GM12873 (cell line): ENCODE results near the gene NPS.

Experiments
- TF ChIP-seq, protein P1 (sequence below): IDR thresholded peaks from 2 replicates; pipeline ENCODE4 v1.5.1; 2012; ENCODE audit warnings: low read depth, mild to moderate bottlenecking, moderate library complexity, low read length, control low read depth; ENCODE audit not compliant: insufficient read depth; ENCODE audit errors: missing control alignments

Gene NPS

DNA sequence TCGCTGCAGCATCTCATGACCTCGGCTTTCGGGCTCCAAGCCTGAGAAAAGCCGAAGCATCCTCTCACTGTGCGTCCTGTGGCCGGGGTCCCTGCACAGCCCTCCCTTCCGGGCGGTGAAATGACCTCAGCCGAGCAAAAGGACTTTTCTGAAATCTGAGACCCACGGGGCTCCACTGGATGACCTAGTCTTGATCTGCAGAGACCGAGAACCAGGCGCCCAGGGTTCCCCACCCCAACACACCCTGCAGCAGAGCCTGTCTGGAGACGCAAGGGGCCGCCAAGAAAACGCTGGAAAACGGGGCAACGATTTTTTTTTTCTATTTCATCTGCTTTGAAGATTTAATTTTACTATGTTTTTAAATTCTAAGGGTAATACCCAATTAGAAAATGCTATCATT lies 31.7 kb downstream of the NPS start:
- TF ChIP-seq, protein P1, sequence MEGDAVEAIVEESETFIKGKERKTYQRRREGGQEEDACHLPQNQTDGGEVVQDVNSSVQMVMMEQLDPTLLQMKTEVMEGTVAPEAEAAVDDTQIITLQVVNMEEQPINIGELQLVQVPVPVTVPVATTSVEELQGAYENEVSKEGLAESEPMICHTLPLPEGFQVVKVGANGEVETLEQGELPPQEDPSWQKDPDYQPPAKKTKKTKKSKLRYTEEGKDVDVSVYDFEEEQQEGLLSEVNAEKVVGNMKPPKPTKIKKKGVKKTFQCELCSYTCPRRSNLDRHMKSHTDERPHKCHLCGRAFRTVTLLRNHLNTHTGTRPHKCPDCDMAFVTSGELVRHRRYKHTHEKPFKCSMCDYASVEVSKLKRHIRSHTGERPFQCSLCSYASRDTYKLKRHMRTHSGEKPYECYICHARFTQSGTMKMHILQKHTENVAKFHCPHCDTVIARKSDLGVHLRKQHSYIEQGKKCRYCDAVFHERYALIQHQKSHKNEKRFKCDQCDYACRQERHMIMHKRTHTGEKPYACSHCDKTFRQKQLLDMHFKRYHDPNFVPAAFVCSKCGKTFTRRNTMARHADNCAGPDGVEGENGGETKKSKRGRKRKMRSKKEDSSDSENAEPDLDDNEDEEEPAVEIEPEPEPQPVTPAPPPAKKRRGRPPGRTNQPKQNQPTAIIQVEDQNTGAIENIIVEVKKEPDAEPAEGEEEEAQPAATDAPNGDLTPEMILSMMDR = no peak

DNA sequence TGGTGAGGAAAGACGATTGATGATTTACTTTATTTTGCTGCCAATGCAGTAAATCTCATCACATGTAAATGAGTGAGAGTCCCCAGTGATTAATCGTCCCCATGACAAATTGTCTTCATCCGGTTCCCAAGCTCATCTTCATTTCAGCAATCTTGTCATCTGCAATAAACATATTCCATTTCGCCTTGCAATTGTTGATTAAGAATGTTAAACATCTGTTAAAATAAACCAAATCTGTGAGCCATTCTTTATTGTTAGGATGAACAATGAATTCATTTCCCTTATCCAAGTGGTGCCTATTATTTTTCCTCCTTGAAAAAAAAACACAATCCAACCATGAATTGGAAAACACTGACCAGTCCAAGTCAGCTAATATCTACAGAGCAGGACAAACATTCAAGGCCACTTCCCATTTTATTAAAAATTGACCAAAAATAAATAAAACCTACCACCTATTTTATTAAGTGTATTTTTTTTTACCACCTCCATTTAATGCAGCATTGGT lies 36.5 kb downstream of the NPS start:
- TF ChIP-seq, protein P1 = no peak

DNA sequence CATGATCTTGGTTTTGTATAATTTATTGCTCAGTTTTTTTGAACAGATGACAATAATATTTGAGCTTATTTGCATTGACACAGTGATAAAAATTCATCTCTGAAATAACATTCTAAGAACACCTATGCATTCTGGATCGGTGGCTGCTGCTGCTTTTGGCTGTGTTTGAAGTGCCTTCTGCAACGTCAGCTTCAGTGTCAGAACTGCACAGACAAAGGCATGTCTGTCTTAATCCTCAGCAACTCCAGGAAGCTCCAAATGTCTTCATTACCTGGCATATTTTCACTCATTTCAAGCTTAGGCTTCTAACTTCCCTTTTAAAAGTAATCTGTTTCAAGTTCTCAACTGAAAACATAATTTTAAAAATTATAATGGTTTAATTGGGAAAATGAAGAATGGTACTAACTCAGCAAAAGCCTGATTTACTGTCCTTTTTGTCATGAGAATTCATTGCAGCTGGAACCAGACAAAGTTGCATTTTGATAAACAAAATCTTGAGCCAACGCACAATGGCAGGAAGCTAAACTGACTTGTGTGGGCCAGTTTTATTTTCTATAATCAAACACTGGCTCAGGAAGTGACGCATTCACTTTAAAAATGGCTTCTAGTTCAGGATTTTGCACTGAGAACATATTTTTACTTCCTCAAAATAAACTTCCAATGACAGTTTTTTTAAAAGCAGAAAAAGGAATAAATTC lies 38.7 kb downstream of the NPS start:
- TF ChIP-seq, protein P1 = no peak

DNA sequence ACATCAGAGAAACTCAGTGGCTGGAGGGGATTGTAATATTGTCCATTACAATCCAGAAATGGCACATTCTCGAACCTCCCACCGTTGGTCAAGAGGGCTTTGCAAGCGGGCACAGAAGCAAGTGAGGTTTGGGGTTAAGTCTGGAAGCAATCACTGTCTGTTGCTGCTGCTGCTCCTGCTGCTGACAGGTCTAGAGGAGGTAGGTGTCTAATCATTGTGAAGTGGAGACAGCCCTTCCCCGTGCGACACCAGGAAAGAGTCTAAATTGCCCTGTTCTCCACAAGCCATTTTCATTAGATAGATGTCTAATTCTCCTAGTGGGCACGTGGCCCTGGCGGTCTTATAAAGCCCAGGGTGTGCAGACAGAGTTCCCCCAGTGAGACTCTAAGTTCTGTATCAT lies 43.5 kb downstream of the NPS start:
- TF ChIP-seq, protein P1 = no peak

DNA sequence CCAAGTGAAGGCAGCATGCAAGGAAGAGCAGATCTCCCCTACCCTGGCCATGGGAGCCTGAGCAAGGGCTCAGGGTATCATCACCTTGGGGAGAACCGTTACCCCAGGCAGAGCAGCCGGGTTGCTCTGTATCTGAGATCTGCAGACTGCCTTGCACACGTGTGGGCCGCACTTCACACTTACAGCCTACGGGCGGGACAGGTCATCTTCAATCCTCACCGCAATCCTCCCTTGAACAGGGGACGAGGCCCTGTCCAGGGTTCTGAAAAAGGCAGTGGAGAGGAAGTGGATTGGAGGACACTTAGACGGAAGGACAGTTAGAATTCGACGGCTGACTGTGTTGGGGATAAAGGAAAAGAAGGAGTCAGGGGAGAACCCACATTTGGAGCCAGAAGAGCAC lies 51.4 kb downstream of the NPS start:
- TF ChIP-seq, protein P1 = no peak
